Mesenchymal stem cell (in vitro differentiated cells and primary cell): ENCODE data around the gene OVCA2.

ENCODE experiments used
- DNase-seq: peaks from one replicate; pipeline ENCODE4 v3.0.0-alpha.2; 2013
- H2AFZ ChIP-seq: one replicate; pipeline ENCODE4 v1.6.1; 2013; ENCODE audit warnings: low read depth, mild to moderate bottlenecking, control low read depth, inconsistent platforms, low read length, moderate library complexity
- H2AK5ac ChIP-seq: 2 replicates; pipeline ENCODE4 v1.6.1; 2013; ENCODE audit warnings: low read length, moderate library complexity, mild to moderate bottlenecking, inconsistent platforms; ENCODE audit not compliant: severe bottlenecking
- H2BK120ac ChIP-seq: one replicate; pipeline ENCODE4 v1.6.1; 2013; ENCODE audit warnings: low read depth, mild to moderate bottlenecking, inconsistent platforms, low read length, moderate library complexity
- H2BK12ac ChIP-seq, 2 experiments: one replicate each; pipeline ENCODE4 v1.6.1; 2013; ENCODE audit warnings: inconsistent platforms in 2 of 2, low read length in 2 of 2, mild to moderate bottlenecking in 2 of 2, moderate library complexity in 2 of 2, control low read depth in 1 of 2
- H2BK15ac ChIP-seq: one replicate; pipeline ENCODE4 v1.6.1; 2013; ENCODE audit warnings: mild to moderate bottlenecking, low read depth, inconsistent platforms; ENCODE audit not compliant: poor library complexity, severe bottlenecking
- H2BK5ac ChIP-seq: 2 replicates; pipeline ENCODE4 v1.6.1; 2013; ENCODE audit warnings: low read depth, mild to moderate bottlenecking, low read length, control low read depth, inconsistent platforms; ENCODE audit not compliant: poor library complexity, severe bottlenecking
- H3K14ac ChIP-seq, 2 experiments: one replicate each; pipeline ENCODE4 v1.6.1; 2013; ENCODE audit warnings: inconsistent platforms in 2 of 2, low read length in 2 of 2, control low read depth in 1 of 2, mild to moderate bottlenecking in 1 of 2, moderate library complexity in 1 of 2
- H3K18ac ChIP-seq, 2 experiments: one replicate each; pipeline ENCODE4 v1.6.1; 2013; ENCODE audit warnings: inconsistent platforms in 2 of 2, low read length in 2 of 2, control low read depth in 1 of 2, low read depth in 1 of 2, mild to moderate bottlenecking in 1 of 2
- H3K23ac ChIP-seq, 2 experiments: one replicate each; pipeline ENCODE4 v1.6.1; 2013; ENCODE audit warnings: inconsistent platforms in 2 of 2, low read length in 2 of 2, mild to moderate bottlenecking in 2 of 2, moderate library complexity in 2 of 2, control low read depth in 1 of 2
- H3K27ac ChIP-seq: 2 replicates; pipeline ENCODE4 v1.5.1; 2013; ENCODE audit warnings: mild to moderate bottlenecking, moderate library complexity, low read length, control low read depth, inconsistent platforms; ENCODE audit not compliant: poor library complexity, severe bottlenecking
- H3K27me3 ChIP-seq, 2 experiments: 2 replicates each; pipeline versions ENCODE4 v1.6.1 to v1.7.0; 2013; ENCODE audit warnings: low read length in 2 of 2, mild to moderate bottlenecking in 2 of 2, moderate library complexity in 2 of 2, control low read depth in 1 of 2, inconsistent platforms in 1 of 2; ENCODE audit not compliant: control insufficient read depth in 1 of 2, insufficient read depth in 1 of 2
- H3K36me3 ChIP-seq, 2 experiments: 2 replicates each; pipeline versions ENCODE4 v1.6.1 to v1.7.0; 2013; ENCODE audit warnings: low read length in 2 of 2, control low read depth in 1 of 2, inconsistent platforms in 1 of 2, low read depth in 1 of 2, mild to moderate bottlenecking in 1 of 2; ENCODE audit not compliant: insufficient read depth in 2 of 2, control insufficient read depth in 1 of 2
- H3K4ac ChIP-seq, 2 experiments: one replicate each; pipeline ENCODE4 v1.6.1; 2013; ENCODE audit warnings: inconsistent platforms in 2 of 2, low read length in 2 of 2, mild to moderate bottlenecking in 2 of 2, moderate library complexity in 2 of 2, control low read depth in 1 of 2, low read depth in 1 of 2
- H3K4me1 ChIP-seq: 2 replicates; pipeline ENCODE4 v1.6.1; 2013; ENCODE audit warnings: low read depth, low read length, control low read depth; ENCODE audit not compliant: control insufficient read depth, insufficient read depth
- H3K4me2 ChIP-seq: 2 replicates; pipeline ENCODE4 v1.6.1; 2013; ENCODE audit warnings: low read length, mild to moderate bottlenecking, inconsistent platforms; ENCODE audit not compliant: poor library complexity, severe bottlenecking
- H3K4me3 ChIP-seq, 2 experiments: 2 replicates each; pipeline versions ENCODE4 v1.5.1 to v1.7.0; 2013; ENCODE audit warnings: low read length in 2 of 2, mild to moderate bottlenecking in 2 of 2, control low read depth in 1 of 2, low read depth in 1 of 2; ENCODE audit not compliant: insufficient read depth in 1 of 2
- H3K79me1 ChIP-seq: replicated peaks from 2 replicates; pipeline ENCODE4 v1.6.1; 2013; ENCODE audit warnings: mild to moderate bottlenecking, control low read depth, low read length, inconsistent platforms; ENCODE audit not compliant: poor library complexity, severe bottlenecking
- H3K9ac ChIP-seq: 2 replicates; pipeline ENCODE4 v1.7.0; 2013; ENCODE audit warnings: mild to moderate bottlenecking, low read length, moderate library complexity
- H3K9me3 ChIP-seq: 2 replicates; pipeline ENCODE4 v1.7.0; 2013; ENCODE audit warnings: mild to moderate bottlenecking, low read length; ENCODE audit not compliant: control insufficient read depth
- H4K8ac ChIP-seq: one replicate; pipeline ENCODE4 v1.6.1; 2013; ENCODE audit warnings: inconsistent platforms, mild to moderate bottlenecking, low read length, moderate library complexity
- H4K91ac ChIP-seq: one replicate; pipeline ENCODE4 v1.6.1; 2013; ENCODE audit warnings: mild to moderate bottlenecking, low read length, inconsistent platforms
- WGBS: methylation state at CpG from one replicate; pipeline ENCODE4 v1.1.7; 2013; ENCODE audit warnings: mixed read lengths; 5-methylcytosine and 5-hydroxymethylcytosine counted together

OVCA2 gene

DNA sequence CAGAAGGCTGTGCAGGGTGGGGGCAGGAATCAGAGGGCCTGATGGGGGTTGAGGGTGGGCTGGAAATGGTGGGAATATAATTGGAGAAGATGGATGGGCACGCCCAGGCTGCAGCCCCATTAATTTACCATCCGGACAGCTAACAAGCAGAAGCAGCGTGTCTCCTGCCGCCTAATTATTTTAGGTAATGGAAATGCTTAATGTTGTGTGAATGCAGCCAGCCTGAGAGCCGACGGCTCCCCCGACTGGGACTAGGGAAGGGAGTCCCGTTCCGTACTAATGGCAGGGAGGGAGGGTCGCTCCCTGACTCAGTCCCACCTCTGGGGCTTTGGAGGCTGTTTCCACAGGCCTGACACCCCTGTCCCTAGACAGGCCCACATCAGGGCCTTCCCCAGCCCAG, 4.7 kb upstream of the OVCA2 start:
- peaks cover 17% of the 10 kb centered on the region for H3K79me1 ChIP-seq
- H3K14ac ChIP-seq, result no peak overlapping the region
- no peak overlapping the region for H3K4me3 ChIP-seq
- no peaks in the 10 kb centered on the region for H3K9me3 ChIP-seq
- WGBS, result 99% methylated on average over 10 of the region's 10 CpGs
- H3K27ac ChIP-seq, result no peak overlapping the region
- no peak overlapping the region for H2BK12ac ChIP-seq
- DNase-seq, result no peak
- H3K23ac ChIP-seq, result no peak overlapping the region
- no peak overlapping the region for H3K18ac ChIP-seq
- no peak overlapping the region for H4K8ac ChIP-seq
- H3K36me3 ChIP-seq, result peaks cover 51 to 55% of the 10 kb centered on the region in 2 experiments
- H3K4ac ChIP-seq, result no peak overlapping the region
- no peak overlapping the region for H2AK5ac ChIP-seq
- no peak overlapping the region for H4K91ac ChIP-seq
- no peak overlapping the region for H2BK15ac ChIP-seq
- H3K4me1 ChIP-seq, result peaks cover 22% of the 10 kb centered on the region
- no peak overlapping the region for H2BK120ac ChIP-seq
- no peak overlapping the region for H2BK5ac ChIP-seq
- no peak overlapping the region for H2AFZ ChIP-seq
- no peaks in the 10 kb centered on the region for H3K27me3 ChIP-seq
- H3K4me2 ChIP-seq, result no peak overlapping the region
- no peak overlapping the region for H3K9ac ChIP-seq

DNA sequence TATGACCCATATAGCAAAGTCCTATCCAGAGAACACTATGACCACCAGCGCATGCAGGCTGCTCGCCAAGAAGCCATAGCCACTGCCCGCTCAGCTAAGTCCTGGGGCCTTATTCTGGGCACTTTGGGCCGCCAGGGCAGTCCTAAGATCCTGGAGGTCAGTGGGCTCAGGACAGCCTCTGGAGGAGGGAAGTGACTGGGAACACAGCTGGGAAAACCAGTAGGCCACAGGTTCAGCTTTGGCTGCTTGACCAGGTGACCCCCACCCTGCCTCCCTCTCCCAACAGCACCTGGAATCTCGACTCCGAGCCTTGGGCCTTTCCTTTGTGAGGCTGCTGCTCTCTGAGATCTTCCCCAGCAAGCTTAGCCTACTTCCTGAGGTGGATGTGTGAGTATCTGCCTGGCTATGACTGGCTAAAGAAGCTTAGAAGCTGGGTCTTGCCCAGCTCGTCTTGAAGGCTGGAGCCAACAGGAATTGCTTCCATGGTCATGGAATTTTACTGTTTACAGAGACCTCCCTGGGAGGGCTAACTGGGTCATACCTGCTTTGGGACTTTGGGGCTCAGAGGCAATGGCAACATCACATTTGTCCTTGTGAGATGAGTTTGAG, 1.5 kb upstream of the OVCA2 start:
- DNase-seq, result peak; percentile 11
- H3K27ac ChIP-seq, result no peak overlapping the region
- H3K18ac ChIP-seq, result no peak overlapping the region
- no peaks in the 10 kb centered on the region for H3K9me3 ChIP-seq
- H2BK5ac ChIP-seq, result no peak overlapping the region
- no peak overlapping the region for H2BK15ac ChIP-seq
- no peaks in the 10 kb centered on the region for H3K27me3 ChIP-seq
- H3K9ac ChIP-seq, result no peak overlapping the region
- H3K4me3 ChIP-seq, result no peak overlapping the region
- H3K36me3 ChIP-seq, result peaks cover 61 to 66% of the 10 kb centered on the region in 2 experiments
- H2AK5ac ChIP-seq, result no peak overlapping the region
- no peak overlapping the region for H2BK12ac ChIP-seq
- peaks cover 19% of the 10 kb centered on the region for H3K79me1 ChIP-seq
- no peak overlapping the region for H3K14ac ChIP-seq
- H2AFZ ChIP-seq, result no peak overlapping the region
- H3K4me1 ChIP-seq, result peaks cover 20% of the 10 kb centered on the region
- no peak overlapping the region for H4K8ac ChIP-seq
- 92% methylated on average over 7 of the region's 7 CpGs for WGBS
- no peak overlapping the region for H3K4me2 ChIP-seq
- no peak overlapping the region for H3K4ac ChIP-seq
- H3K23ac ChIP-seq, result no peak overlapping the region
- no peak overlapping the region for H2BK120ac ChIP-seq
- H4K91ac ChIP-seq, result no peak overlapping the region

DNA sequence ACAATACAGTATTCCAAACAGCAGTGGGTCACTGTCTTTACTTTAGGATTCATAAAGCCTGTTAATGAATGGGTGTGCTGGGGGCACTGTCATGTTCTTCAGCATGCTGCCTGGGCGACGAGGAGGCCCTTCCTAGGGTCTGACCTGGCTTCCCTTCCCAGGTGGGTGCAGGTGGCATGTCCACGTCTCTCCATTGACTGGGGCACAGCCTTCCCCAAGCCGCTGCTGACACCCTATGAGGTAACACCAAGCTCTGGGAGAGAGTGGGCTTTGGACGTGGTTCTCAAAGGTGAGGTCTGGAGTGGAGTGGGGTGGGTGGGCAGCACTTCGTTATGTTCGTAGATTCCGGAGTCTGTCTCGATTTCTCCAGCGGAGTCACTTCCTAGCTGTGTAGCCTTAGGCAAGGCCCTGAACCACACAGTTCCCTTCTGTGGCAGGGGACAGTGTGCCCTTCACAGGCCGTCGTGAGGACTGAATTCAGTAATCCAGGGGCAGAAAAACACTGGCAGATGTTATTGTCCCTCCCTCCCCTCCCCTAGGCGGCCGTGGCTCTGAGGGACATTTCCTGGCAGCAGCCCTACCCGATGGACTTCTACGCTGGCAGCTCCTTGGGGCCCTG, 771 bp upstream of the OVCA2 start:
- H3K4me3 ChIP-seq, result peak overlapping the region; percentile 91
- H3K9me3 ChIP-seq, result no peaks in the 10 kb centered on the region
- WGBS, result 57% methylated on average over 16 of the region's 16 CpGs
- no peak overlapping the region for H2BK15ac ChIP-seq
- H2BK120ac ChIP-seq, result no peak overlapping the region
- peak overlapping the region; percentile 16 for H4K8ac ChIP-seq
- peak overlapping the region; percentile 91 for H3K9ac ChIP-seq
- DNase-seq, result no peak
- no peak overlapping the region for H2BK12ac ChIP-seq
- H2AK5ac ChIP-seq, result no peak overlapping the region
- no peak overlapping the region for H2AFZ ChIP-seq
- peak overlapping the region; percentile 26 to 98 for H3K18ac ChIP-seq
- H3K27me3 ChIP-seq, result no peaks in the 10 kb centered on the region
- no peak overlapping the region for H3K14ac ChIP-seq
- peak overlapping the region in 1 of 2 experiments; percentile 22 for H3K4ac ChIP-seq
- no peak overlapping the region for H2BK5ac ChIP-seq
- peak overlapping the region; percentile 74 for H4K91ac ChIP-seq
- peaks cover 57 to 59% of the 10 kb centered on the region in 2 experiments for H3K36me3 ChIP-seq
- no peak overlapping the region for H3K23ac ChIP-seq
- no peak overlapping the region for H3K27ac ChIP-seq
- peak overlapping the region; percentile 89 for H3K4me2 ChIP-seq
- peaks cover 19% of the 10 kb centered on the region for H3K79me1 ChIP-seq
- peaks cover 20% of the 10 kb centered on the region for H3K4me1 ChIP-seq

DNA sequence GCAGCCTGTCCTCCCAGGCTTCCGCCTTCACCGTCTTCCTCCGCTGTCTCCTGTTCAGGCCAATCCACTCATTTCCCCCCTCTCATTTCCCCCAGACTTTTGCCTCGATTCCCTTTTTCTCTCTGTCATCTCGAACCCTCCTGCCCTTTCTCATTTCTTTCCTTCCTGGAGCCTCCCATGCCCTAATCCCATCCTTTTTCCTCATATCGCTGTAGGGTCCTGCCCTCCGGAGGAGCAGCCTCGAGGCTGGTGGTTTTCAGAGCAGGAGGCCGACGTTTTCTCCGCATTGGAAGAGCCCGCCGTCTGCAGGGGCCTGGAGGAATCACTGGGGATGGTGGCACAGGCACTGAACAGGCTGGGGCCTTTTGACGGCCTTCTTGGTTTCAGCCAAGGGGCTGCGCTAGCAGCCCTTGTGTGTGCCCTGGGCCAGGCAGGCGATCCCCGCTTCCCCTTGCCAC, 597 bp downstream of the OVCA2 start:
- Histone ChIP-seq H2BK15ac (no peak overlapping the region), H4K8ac (peak overlapping the region; percentile 95), H3K9ac (peak overlapping the region; percentile 91), H3K36me3 (peaks cover 43 to 45% of the 10 kb centered on the region in 2 experiments), H3K79me1 (peaks cover 21% of the 10 kb centered on the region), H2BK12ac (peak overlapping the region in 1 of 2 experiments; percentile 23), H3K23ac (no peak overlapping the region), H2AK5ac (peak overlapping the region; percentile 36), H4K91ac (peak overlapping the region; percentile 87), H3K4me3 (peak overlapping the region; percentile 81 to 91), H2AFZ (no peak overlapping the region), H2BK120ac (peak overlapping the region; percentile 74), H3K27ac (peak overlapping the region; percentile 68), H2BK5ac (peak overlapping the region; percentile 91), H3K4ac (peak overlapping the region; percentile 80 to 91), H3K14ac (peak overlapping the region in 1 of 2 experiments; percentile 78), H3K4me2 (peak overlapping the region; percentile 91), H3K27me3 (no peaks in the 10 kb centered on the region), H3K4me1 (peaks cover 20% of the 10 kb centered on the region), H3K9me3 (no peaks in the 10 kb centered on the region), H3K18ac (peak overlapping the region; percentile 88 to 94)
- peak; percentile 67 for DNase-seq
- WGBS, result 45% methylated on average over 17 of the region's 17 CpGs
